ENCODE results near the gene PRKAG3.
"Not testable (repeated sequence)": the region's sequence is repeated elsewhere in the genome, so short reads cannot be mapped to it uniquely, and the experiment has no call there.

Gene PRKAG3

GRCh38 chr2:218861645-218862318, 30.2 kb upstream of the PRKAG3 start:
- DNase-seq, result no peak

- DNase-seq, result no peak
These were observed 29.4 kb upstream of the PRKAG3 start for GRCh38 chr2:218860950-218861381.

- no peak for DNase-seq
These were observed 28.6 kb upstream of the PRKAG3 start for GRCh38 chr2:218859988-218860831.

- DNase-seq, result no peak
These were observed 28.0 kb upstream of the PRKAG3 start, which contains the start of gene WNT6 for GRCh38 chr2:218859556-218859987. Gene WNT6 (plus strand): TSS chr2:218859805. CDS start chr2:218860038, 233 bp downstream.

- DNase-seq, result no peak
These were observed 27.3 kb upstream of the PRKAG3 start for GRCh38 chr2:218858671-218859555.

GRCh38 chr2:218858138-218858445, 26.5 kb upstream of the PRKAG3 start:
- DNase-seq, result no peak

GRCh38 chr2:218857371-218858137, 26.0 kb upstream of the PRKAG3 start:
- no peak for DNase-seq

GRCh38 chr2:218856896-218857243, 25.3 kb upstream of the PRKAG3 start:
- no peak for DNase-seq

- no peak for DNase-seq
These were observed 24.7 kb upstream of the PRKAG3 start for GRCh38 chr2:218856167-218856895.

- no peak for DNase-seq
These were observed 23.9 kb upstream of the PRKAG3 start for GRCh38 chr2:218855305-218856166.

GRCh38 chr2:218854860-218855259, 23.3 kb upstream of the PRKAG3 start:
- no peak for DNase-seq

GRCh38 chr2:218853766-218854165, 22.2 kb upstream of the PRKAG3 start:
- no peak for DNase-seq

- DNase-seq, result peak; percentile 38
These were observed 21.5 kb upstream of the PRKAG3 start for GRCh38 chr2:218852911-218853667.

- no peak for DNase-seq
These were observed 19.7 kb upstream of the PRKAG3 start for GRCh38 chr2:218851286-218851685.

- no peak for DNase-seq
These were observed 19.2 kb upstream of the PRKAG3 start for GRCh38 chr2:218850796-218851195.

GRCh38 chr2:218849721-218850120, 18.1 kb upstream of the PRKAG3 start:
- DNase-seq, result no peak

GRCh38 chr2:218846963-218847362, 15.4 kb upstream of the PRKAG3 start:
- DNase-seq, result not testable (repeated sequence)

- DNase-seq, result not testable (repeated sequence)
These were observed 12.7 kb upstream of the PRKAG3 start for GRCh38 chr2:218844334-218844733.

- no peak for DNase-seq
These were observed 8.3 kb upstream of the PRKAG3 start for GRCh38 chr2:218839888-218840287.

- DNase-seq, result no peak
These were observed 7.8 kb upstream of the PRKAG3 start for GRCh38 chr2:218839430-218839829.
